HEK293T (cell line): Measurements from ENCODE around the gene SOST.

Experiments used
- CTCF ChIA-PET: fragments of 350-600 bp; formaldehyde crosslinking; extraction: SDS; loops from one replicate; lab custom pipeline; 2021; ENCODE audit warnings: antibody characterized with exemption, inconsistent platforms; lab: Yijun Ruan, JAX
- POLR2A ChIA-PET: fragments of 350-600 bp; formaldehyde crosslinking; extraction: SDS; loops from one replicate; lab custom pipeline; 2020; ENCODE audit warnings: antibody characterized with exemption, inconsistent platforms; lab: Yijun Ruan, JAX
- DNase-seq: peaks from one replicate; pipeline ENCODE4 v3.0.0; 2012; ENCODE audit warnings: mixed read lengths; ENCODE audit errors: extremely low spot score
- ARNT ChIP-seq: fragments of 450-650 bp; IDR thresholded peaks from 2 replicates; pipeline ENCODE4 v1.6.1; 2017; ENCODE audit warnings: mild to moderate bottlenecking
- BHLHE40 ChIP-seq: fragments of 450-650 bp; IDR thresholded peaks from 2 replicates; pipeline ENCODE4 v1.6.1; 2016; ENCODE audit warnings: mild to moderate bottlenecking, moderate library complexity, borderline replicate concordance
- CTBP1 ChIP-seq: fragments of 450-650 bp; IDR thresholded peaks from 2 replicates; pipeline ENCODE4 v1.6.1; 2016; ENCODE audit warnings: borderline replicate concordance
- ELF4 ChIP-seq: fragments of 450-650 bp; IDR thresholded peaks from 2 replicates; pipeline ENCODE4 v1.6.1; 2017; ENCODE audit warnings: antibody characterized with exemption
- FOXA1 ChIP-seq: fragments of 450-650 bp; IDR thresholded peaks from 2 replicates; pipeline ENCODE4 v1.6.1; 2016; ENCODE audit warnings: mild to moderate bottlenecking
- FOXK2 ChIP-seq: fragments of 450-650 bp; IDR thresholded peaks from 2 replicates; pipeline ENCODE4 v1.6.1; 2016; ENCODE audit warnings: mild to moderate bottlenecking
- FOXM1 ChIP-seq: fragments of 450-650 bp; IDR thresholded peaks from 2 replicates; pipeline ENCODE4 v1.6.1; 2017; ENCODE audit warnings: mild to moderate bottlenecking, borderline replicate concordance
- HDGF ChIP-seq: fragments of 450-650 bp; IDR thresholded peaks from 2 replicates; pipeline ENCODE4 v1.6.1; 2017; ENCODE audit warnings: antibody characterized with exemption, borderline replicate concordance
- L3MBTL2 ChIP-seq: fragments of 450-650 bp; conservative IDR thresholded peaks from 2 replicates; pipeline ENCODE4 v1.6.1; 2016; ENCODE audit warnings: mild to moderate bottlenecking
- LEF1 ChIP-seq: fragments of 450-650 bp; IDR thresholded peaks from 2 replicates; pipeline ENCODE4 v1.6.1; 2017; ENCODE audit warnings: mild to moderate bottlenecking, borderline replicate concordance
- NFRKB ChIP-seq: fragments of 450-650 bp; IDR thresholded peaks from 2 replicates; pipeline ENCODE4 v1.6.1; 2016; ENCODE audit warnings: mild to moderate bottlenecking, moderate library complexity
- SP1 ChIP-seq: fragments of 450-650 bp; IDR thresholded peaks from 2 replicates; pipeline ENCODE4 v1.6.1; 2017
- SUZ12 ChIP-seq: fragments of 450-650 bp; IDR thresholded peaks from 2 replicates; pipeline ENCODE4 v1.6.1; 2016; ENCODE audit warnings: mild to moderate bottlenecking
- TARDBP ChIP-seq: fragments of 450-650 bp; IDR thresholded peaks from 2 replicates; pipeline ENCODE4 v1.6.1; 2016
- ZNF384 ChIP-seq: fragments of 450-650 bp; IDR thresholded peaks from 2 replicates; pipeline ENCODE4 v1.6.1; 2016
- TF ChIP-seq, protein P1 (sequence below): fragments of 450-650 bp; IDR thresholded peaks from 2 replicates; pipeline ENCODE4 v1.6.1; 2016

Gene SOST

DNA sequence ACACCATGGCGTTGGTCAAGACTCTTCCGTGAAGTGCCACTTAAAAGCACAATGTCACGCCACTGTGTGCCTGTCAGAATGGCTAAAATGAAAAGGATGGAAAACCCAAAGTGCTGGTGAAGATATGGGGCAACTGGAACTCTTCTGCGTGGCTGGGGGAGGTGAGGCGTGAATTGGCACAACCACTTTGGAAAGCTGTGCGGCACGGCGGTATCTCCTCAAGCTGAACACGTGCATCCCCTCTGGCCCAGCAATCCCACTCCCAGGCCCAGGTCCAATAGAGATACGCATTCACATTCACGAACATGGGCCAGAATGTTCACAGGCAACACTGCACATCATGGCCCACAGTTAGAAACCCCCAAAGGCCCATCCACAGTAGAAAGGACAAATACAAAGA is 11.3 kb upstream of the SOST start:
- no peak for DNase-seq
- POLR2A ChIA-PET = no interaction called here
- TF ChIP-seq SUZ12 = no peak
- TF ChIP-seq FOXM1 = no peak
- no peak for TF ChIP-seq ELF4
- TF ChIP-seq, protein P1, sequence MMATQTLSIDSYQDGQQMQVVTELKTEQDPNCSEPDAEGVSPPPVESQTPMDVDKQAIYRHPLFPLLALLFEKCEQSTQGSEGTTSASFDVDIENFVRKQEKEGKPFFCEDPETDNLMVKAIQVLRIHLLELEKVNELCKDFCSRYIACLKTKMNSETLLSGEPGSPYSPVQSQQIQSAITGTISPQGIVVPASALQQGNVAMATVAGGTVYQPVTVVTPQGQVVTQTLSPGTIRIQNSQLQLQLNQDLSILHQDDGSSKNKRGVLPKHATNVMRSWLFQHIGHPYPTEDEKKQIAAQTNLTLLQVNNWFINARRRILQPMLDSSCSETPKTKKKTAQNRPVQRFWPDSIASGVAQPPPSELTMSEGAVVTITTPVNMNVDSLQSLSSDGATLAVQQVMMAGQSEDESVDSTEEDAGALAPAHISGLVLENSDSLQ = no peak
- TF ChIP-seq FOXK2 = no peak
- TF ChIP-seq NFRKB = no peak
- TF ChIP-seq ZNF384 = no peak
- TF ChIP-seq ARNT = no peak
- no peak for TF ChIP-seq TARDBP
- CTCF ChIA-PET = interaction anchor here (1.1 kb wide), 1 partner anchor 75 kb away, joined by 3 read pairs; no protein-coding TSS in a partner anchor

DNA sequence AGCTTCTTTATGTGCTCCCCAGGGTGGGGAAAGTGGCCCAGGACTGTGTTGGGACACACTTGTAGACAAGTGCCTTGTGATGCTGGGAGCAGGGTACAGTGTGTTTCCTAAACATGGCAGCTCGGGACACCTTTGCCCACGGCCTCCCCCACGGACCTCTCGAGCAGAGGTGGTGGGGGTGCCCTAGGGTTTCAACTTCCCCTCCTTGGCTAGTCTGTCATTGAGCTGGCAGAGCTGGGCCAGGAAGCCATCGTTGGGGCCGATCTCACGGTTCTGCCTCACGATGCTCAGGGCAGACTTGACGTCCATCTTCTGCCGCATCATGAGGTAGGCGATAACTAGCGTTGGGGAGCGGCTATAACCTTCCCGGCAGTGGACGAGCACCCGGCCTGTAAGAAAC is 10.8 kb upstream of the SOST start:
- POLR2A ChIA-PET = no interaction called here
- no peak for DNase-seq
- CTCF ChIA-PET = interaction anchor here (1.1 kb wide), 1 partner anchor 75 kb away, joined by 3 read pairs; no protein-coding TSS in a partner anchor
- TF ChIP-seq ZNF384 (no peak), ELF4 (no peak), SP1 (no peak), ARNT (no peak), SUZ12 (no peak), LEF1 (no peak), TARDBP (no peak), CTBP1 (no peak), FOXK2 (no peak), HDGF (no peak), FOXM1 (no peak), NFRKB (no peak), FOXA1 (no peak), BHLHE40 (no peak)
- TF ChIP-seq, protein P1 = no peak

DNA sequence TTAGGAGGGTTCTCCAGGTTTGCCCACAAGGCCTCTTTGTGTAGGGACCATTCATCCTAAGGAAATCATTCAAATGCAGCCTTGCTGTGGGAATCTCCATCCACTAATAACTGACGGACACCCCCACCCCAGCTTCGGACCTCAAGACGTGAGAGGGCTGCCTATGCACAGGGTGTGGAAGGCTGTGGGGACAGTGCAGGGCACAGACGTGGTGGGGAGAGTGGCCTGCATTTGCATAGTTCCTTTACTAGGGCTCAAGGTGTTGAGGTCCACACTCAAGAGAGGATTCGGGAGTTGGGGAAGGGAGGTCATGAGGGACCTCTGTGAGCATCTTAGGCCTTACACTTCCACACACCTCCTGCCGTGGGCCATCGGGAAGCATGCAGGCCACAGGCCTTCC is 10.4 kb upstream of the SOST start:
- TF ChIP-seq NFRKB (no peak), LEF1 (no peak), TARDBP (no peak), FOXA1 (no peak), ZNF384 (no peak), FOXM1 (no peak), CTBP1 (no peak), SUZ12 (no peak), SP1 (no peak), FOXK2 (no peak), L3MBTL2 (no peak), ARNT (no peak), HDGF (no peak), BHLHE40 (no peak), ELF4 (no peak)
- TF ChIP-seq, protein P1 = no peak
- CTCF ChIA-PET = no interaction called here
- no peak for DNase-seq
- POLR2A ChIA-PET = no interaction called here

DNA sequence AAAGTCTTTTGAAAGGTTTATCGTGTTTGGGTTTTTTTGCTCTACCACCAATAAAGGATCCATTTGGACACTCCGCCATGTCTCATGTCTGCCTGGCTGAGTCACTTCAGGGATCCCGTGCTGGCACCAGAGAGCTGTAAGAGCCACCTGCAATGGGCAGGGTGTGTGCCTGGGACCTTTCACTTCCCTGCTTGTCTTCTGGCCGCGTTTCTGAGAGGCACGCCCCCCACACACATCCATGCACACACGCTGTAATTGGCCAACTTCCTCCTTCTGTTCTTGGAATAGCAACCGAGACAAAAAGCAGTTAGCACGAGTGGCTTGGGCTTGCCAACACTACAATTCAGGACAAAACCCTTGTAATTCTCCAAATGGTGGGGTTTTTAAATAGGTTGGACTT is 9.8 kb upstream of the SOST start:
- ChIA-PET CTCF (interaction anchor here (2.9 kb wide), 1 partner anchor 78 kb away, joined by 15 read pairs; the partner anchor contains the start of gene CD300LG), POLR2A (no interaction called here)

DNA sequence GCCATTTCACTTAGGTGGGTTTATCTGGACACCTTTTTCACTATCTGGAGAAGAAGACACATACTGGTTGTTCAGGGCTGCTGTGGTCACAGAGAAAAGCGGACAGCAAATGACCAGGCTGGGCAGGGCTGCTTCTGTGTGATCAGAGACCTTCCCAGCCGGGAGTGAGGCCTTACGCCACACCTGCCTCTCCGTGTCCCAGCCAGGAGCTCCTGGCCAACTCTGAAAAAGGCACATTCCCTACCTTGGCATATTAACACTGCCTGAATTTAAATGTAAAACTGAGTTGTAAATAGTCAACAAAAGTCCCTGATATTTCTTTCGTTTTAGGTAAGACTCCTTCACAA is 9.1 kb upstream of the SOST start:
- ChIA-PET POLR2A (interaction anchor here (1.3 kb wide), 1 partner anchor 11 kb away, joined by 6 read pairs; the partner anchor contains the start of gene DUSP3), CTCF (interaction anchor here (0.6 to 3.3 kb wide), 7 partner anchors 9 to 79 kb away, joined by 3 to 23 read pairs (median 3); partner anchors contain the start of gene CD300LG)
- no peak for TF ChIP-seq TARDBP
- TF ChIP-seq NFRKB = no peak
- TF ChIP-seq BHLHE40 = no peak
- TF ChIP-seq L3MBTL2 = no peak
- no peak for TF ChIP-seq HDGF
- TF ChIP-seq ELF4 = no peak
- TF ChIP-seq SP1 = no peak
- TF ChIP-seq, protein P1 = no peak
- TF ChIP-seq ZNF384 = no peak
- TF ChIP-seq FOXM1 = no peak
- no peak for TF ChIP-seq LEF1
- no peak for TF ChIP-seq FOXK2
- TF ChIP-seq FOXA1 = no peak
- no peak for TF ChIP-seq ARNT
- TF ChIP-seq SUZ12 = no peak
- TF ChIP-seq CTBP1 = no peak
- no peak for DNase-seq

More for the DNA sequence above, 9.8 kb upstream of the SOST start:
- TF ChIP-seq SUZ12 (no peak), FOXM1 (no peak), SP1 (no peak), ELF4 (no peak), TARDBP (no peak), ARNT (no peak)
- DNase-seq = no peak
